MCF 10A (cell line): ENCODE data around the gene ENTPD7. TPM values are rescaled to one million over a fixed set of nuclear protein-coding genes. Genes with fewer than 3 reads are reported as not detected.

Experiments used
- BruUV-seq: library from RNA; stranded (reverse); fragments of 400-500 nt; replicated peaks from 2 replicates; lab custom pipeline; 2021; lab: Mats Ljungman, UMichigan
- CTCF ChIA-PET: fragments of 300-600 bp; sonication (Branson Sonifier 250); formaldehyde crosslinking; extraction: SDS; loops from one replicate; lab custom pipeline; 2021; ENCODE audit warnings: antibody characterized with exemption, inconsistent platforms; lab: Yijun Ruan, JAX
- POLR2A ChIA-PET: fragments of 300-600, 350-650 bp; sonication (Branson Sonifier 250); formaldehyde crosslinking; extraction: SDS; loops from one replicate; lab custom pipeline; 2020; ENCODE audit warnings: antibody characterized with exemption, inconsistent platforms; lab: Yijun Ruan, JAX
- DNase-seq: peaks from one replicate; pipeline ENCODE4 v3.0.0-alpha.2; 2018; ENCODE audit not compliant: unreplicated experiment
- H3K27ac Mint-ChIP-seq: one replicate; pipeline ENCODE4 v1.8.0; 2022; ENCODE audit warnings: mild to moderate bottlenecking, low read depth, mixed read lengths; ENCODE audit not compliant: unreplicated experiment
- H3K27me3 Mint-ChIP-seq: one replicate; pipeline ENCODE4 v1.8.0; 2022; ENCODE audit warnings: mixed read lengths; ENCODE audit not compliant: insufficient read depth, unreplicated experiment
- H3K36me3 Mint-ChIP-seq: one replicate; pipeline ENCODE4 v1.8.0; 2022; ENCODE audit warnings: mild to moderate bottlenecking, moderate library complexity, mixed read lengths; ENCODE audit not compliant: insufficient read depth, unreplicated experiment
- H3K4me1 Mint-ChIP-seq: one replicate; pipeline ENCODE4 v1.8.0; 2022; ENCODE audit warnings: mixed read lengths; ENCODE audit not compliant: insufficient read depth, unreplicated experiment
- H3K4me3 Mint-ChIP-seq: one replicate; pipeline ENCODE4 v1.8.0; 2022; ENCODE audit warnings: mild to moderate bottlenecking, moderate library complexity, mixed read lengths; ENCODE audit not compliant: unreplicated experiment
- H3K9me3 Mint-ChIP-seq: one replicate; pipeline ENCODE4 v1.8.0; 2022; ENCODE audit warnings: mixed read lengths; ENCODE audit not compliant: unreplicated experiment
- intact Hi-C: fragments of 100-400 bp; cut with micrococcal nuclease; formaldehyde crosslinking; loops from 2 replicates; pipeline ENCODE4 v1.14.1; 2022
- total RNA-seq: library from RNA; stranded (reverse); gene quantifications from 2 replicates; pipeline ENCODE4 v1.2.3, GENCODE V29; 2022
- TF ChIP-seq, protein P1 (sequence below): fragments of 200-600 bp; IDR thresholded peaks from one replicate; pipeline ENCODE4 v1.8.0; 2022; ENCODE audit warnings: antibody characterized with exemption, mild to moderate bottlenecking; ENCODE audit not compliant: unreplicated experiment

Gene ENTPD7
- total RNA-seq, 1 experiment from 2014 or later: 18.3 TPM

DNA sequence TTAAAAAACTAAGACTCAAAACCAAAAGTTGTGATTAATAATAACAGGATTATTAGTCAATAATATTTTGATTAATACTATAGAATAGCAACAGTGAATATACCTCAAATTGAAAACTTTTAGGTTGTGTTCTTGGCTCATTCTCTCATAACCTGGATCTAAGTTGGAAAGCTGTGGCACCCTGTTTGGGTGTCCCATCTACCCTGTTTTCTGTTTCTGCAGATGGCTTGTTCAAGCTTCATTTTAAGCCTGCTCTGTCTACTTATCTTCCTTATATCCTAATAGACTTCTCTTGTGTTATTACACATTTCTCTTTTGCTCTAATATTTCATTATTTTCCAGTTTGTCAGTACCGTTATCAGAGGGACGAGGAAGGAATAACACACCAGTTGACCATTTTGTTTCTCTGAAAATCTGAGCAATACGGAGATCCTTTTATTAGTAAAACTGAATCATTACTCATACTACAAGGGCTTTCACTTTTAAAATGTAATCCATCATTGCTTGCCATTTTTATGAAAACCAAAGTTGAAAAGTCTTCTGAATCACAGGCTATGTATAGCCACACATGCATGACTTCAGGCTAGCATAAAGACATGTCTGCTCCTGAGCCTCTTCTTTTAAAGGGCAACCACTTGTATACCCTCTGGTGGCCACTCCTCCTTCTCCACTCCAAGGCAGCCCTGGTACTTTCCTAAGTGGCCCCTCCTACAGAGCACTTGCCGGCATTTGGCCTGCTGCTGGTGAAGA is 50.3 kb downstream of the ENTPD7 start:
- TF ChIP-seq, protein P1, sequence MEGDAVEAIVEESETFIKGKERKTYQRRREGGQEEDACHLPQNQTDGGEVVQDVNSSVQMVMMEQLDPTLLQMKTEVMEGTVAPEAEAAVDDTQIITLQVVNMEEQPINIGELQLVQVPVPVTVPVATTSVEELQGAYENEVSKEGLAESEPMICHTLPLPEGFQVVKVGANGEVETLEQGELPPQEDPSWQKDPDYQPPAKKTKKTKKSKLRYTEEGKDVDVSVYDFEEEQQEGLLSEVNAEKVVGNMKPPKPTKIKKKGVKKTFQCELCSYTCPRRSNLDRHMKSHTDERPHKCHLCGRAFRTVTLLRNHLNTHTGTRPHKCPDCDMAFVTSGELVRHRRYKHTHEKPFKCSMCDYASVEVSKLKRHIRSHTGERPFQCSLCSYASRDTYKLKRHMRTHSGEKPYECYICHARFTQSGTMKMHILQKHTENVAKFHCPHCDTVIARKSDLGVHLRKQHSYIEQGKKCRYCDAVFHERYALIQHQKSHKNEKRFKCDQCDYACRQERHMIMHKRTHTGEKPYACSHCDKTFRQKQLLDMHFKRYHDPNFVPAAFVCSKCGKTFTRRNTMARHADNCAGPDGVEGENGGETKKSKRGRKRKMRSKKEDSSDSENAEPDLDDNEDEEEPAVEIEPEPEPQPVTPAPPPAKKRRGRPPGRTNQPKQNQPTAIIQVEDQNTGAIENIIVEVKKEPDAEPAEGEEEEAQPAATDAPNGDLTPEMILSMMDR: no peak
- CTCF ChIA-PET: interaction anchor here (0.6 to 5.4 kb wide), 12 partner anchors 23 to 318 kb away, joined by 3 to 60 read pairs (median 4); partner anchors contain the start of genes COX15 and CUTC
- Mint-ChIP-seq H3K36me3 (peaks cover 87% of the 10 kb centered on the region), H3K4me1 (peaks cover 8% of the 10 kb centered on the region), H3K4me3 (no peak overlapping the region), H3K9me3 (no peaks in the 10 kb centered on the region), H3K27me3 (no peaks in the 10 kb centered on the region), H3K27ac (peak overlapping the region; percentile 51)
- intact Hi-C loops: loop anchor here (5.0 kb wide), 1 partner anchor 277 kb away; the partner anchor contains the start of gene GOT1
- POLR2A ChIA-PET: interaction anchor here (0.6 to 2.8 kb wide), 12 partner anchors 14 to 279 kb away, joined by 3 to 14 read pairs (median 4); partner anchors contain the start of genes COX15, CUTC and SLC25A28
- DNase-seq: no peak
- BruUV-seq: no TSS peak

DNA sequence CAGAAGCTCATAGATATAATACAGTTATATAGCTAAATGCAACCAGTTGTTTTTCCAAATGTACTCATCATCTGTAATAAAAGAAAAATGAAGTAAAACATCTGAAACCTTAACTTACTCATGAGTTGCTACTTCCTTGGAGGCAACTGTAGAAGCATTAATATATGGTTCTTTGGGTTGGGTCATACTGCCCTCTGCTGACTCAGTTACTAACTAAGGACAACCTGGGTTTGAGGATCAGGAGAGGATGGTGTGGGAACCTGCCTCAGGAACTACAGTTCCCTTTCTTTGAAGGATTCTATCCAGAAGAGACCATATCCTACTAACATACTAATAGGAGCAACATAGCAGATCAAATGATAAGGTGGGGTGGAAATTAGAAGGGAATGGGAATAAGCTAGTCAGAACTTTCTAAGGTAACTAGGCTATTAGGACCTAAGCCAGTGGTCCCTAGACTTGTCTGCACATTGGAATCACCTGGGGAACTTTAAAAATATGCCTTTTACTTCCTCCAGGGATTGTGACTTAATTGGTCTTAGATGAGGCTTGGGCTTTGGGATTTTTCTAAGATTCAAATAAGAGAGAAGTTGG is 51.9 kb downstream of the ENTPD7 start:
- intact Hi-C loops: loop anchor here (1.0 to 5.0 kb wide), 3 partner anchors 81 to 279 kb away; partner anchors contain the start of gene GOT1
- no TSS peak for BruUV-seq
- peaks cover 90% of the 10 kb centered on the region for H3K36me3 Mint-ChIP-seq
- TF ChIP-seq, protein P1: peak; percentile 53
- no peak overlapping the region for H3K4me3 Mint-ChIP-seq
- H3K27ac Mint-ChIP-seq: peak overlapping the region; percentile 2
- DNase-seq: peak; percentile 65
- H3K4me1 Mint-ChIP-seq: peaks cover 8% of the 10 kb centered on the region
- no peaks in the 10 kb centered on the region for H3K27me3 Mint-ChIP-seq
- ChIA-PET POLR2A (interaction anchor here (0.6 to 2.7 kb wide), 15 partner anchors 12 to 276 kb away, joined by 3 to 14 read pairs (median 4); partner anchors contain the start of genes COX15, CUTC, ENTPD7 and SLC25A28), CTCF (interaction anchor here (0.6 to 5.4 kb wide), 29 partner anchors 9 to 320 kb away, joined by 3 to 60 read pairs (median 4); partner anchors contain the start of genes COX15, CUTC and ENTPD7)
- no peaks in the 10 kb centered on the region for H3K9me3 Mint-ChIP-seq

DNA sequence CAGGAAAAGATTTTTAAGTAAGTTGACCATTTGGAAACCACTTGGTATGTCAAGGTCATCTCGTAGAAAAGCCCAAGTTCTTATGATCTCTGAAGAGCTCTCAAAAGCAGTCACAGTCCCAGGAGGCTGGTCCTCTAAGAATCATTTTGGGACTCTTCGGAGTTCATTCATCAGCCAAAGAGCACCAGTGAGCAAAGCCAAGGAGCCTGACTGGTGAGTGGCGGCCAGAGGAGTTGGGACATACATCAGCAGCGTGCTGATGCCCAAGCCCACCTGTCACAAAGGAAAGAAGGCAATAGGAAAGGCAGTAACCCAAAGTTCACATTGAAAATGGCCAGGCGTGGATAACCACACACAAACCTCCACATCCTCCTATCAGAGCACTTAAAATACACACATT is 55.1 kb downstream of the ENTPD7 start:
- Mint-ChIP-seq H3K4me1 (peaks cover 7% of the 10 kb centered on the region), H3K27me3 (no peaks in the 10 kb centered on the region), H3K27ac (no peak overlapping the region), H3K36me3 (peaks cover 93% of the 10 kb centered on the region), H3K4me3 (no peak overlapping the region), H3K9me3 (no peaks in the 10 kb centered on the region)
- intact Hi-C loops: loop anchor here (5.0 kb wide), 1 partner anchor 282 kb away; the partner anchor contains the start of gene GOT1
- TF ChIP-seq, protein P1: no peak
- POLR2A ChIA-PET: interaction anchor here (0.6 to 1.4 kb wide), 3 partner anchors 54 to 114 kb away, joined by 3 to 4 read pairs (median 4); partner anchors contain the start of gene SLC25A28
- DNase-seq: no peak
- BruUV-seq: no TSS peak
- CTCF ChIA-PET: interaction anchor here (0.6 to 5.4 kb wide), 4 partner anchors 67 to 659 kb away, joined by 3 to 60 read pairs (median 4); no protein-coding TSS in a partner anchor
